Activated naive CD4-positive, alpha-beta T cell treated with anti-CD3 and anti-CD28 coated beads, Interleukin-2, amount 50 U/mL, for 24 hours (primary cell): ENCODE measurements around the gene PDIA6.

Experiments used
- H3K27ac Mint-ChIP-seq: one replicate; pipeline ENCODE4 v1.8.0; 2021; ENCODE audit warnings: mild to moderate bottlenecking, mixed read lengths
- H3K27me3 Mint-ChIP-seq: one replicate; pipeline ENCODE4 v1.8.0; 2021; ENCODE audit warnings: mixed read lengths
- H3K36me3 Mint-ChIP-seq: one replicate; pipeline ENCODE4 v1.8.0; 2021; ENCODE audit warnings: mixed read lengths
- H3K4me1 Mint-ChIP-seq: one replicate; pipeline ENCODE4 v1.8.0; 2021; ENCODE audit warnings: mixed read lengths
- H3K4me3 Mint-ChIP-seq: one replicate; pipeline ENCODE4 v1.8.0; 2021; ENCODE audit warnings: mild to moderate bottlenecking, mixed read lengths
- H3K9me3 Mint-ChIP-seq: one replicate; pipeline ENCODE4 v1.8.0; 2021; ENCODE audit warnings: mixed read lengths

The PDIA6 gene

DNA sequence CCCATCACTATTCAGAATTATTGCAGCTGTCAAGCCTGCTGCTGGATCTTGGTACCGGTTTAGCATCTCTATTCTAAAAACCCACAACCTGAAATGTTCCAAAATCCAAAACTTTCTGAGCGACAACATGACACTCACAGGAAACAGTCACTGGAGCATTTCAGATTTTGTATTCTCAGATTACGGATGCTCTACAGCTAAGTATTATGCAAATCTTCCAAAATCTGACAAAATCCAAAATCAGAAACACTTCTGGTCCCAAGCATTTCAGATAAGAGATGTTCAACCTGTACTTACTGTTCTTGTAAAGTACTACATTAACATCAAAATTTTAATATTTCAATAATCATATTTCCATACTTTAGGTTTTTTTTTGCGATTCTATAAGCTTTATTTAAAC lies 12.4 kb downstream of the PDIA6 start:
- Mint-ChIP-seq H3K36me3 (peaks cover 11% of the 10 kb centered on the region), H3K27me3 (no peaks in the 10 kb centered on the region), H3K9me3 (no peaks in the 10 kb centered on the region), H3K4me3 (no peak overlapping the region), H3K27ac (no peak overlapping the region), H3K4me1 (peaks cover 27% of the 10 kb centered on the region)

- no peaks in the 10 kb centered on the region for H3K27me3 Mint-ChIP-seq
- no peak overlapping the region for H3K27ac Mint-ChIP-seq
- no peak overlapping the region for H3K4me3 Mint-ChIP-seq
- peaks cover 11% of the 10 kb centered on the region for H3K36me3 Mint-ChIP-seq
- peaks cover 27% of the 10 kb centered on the region for H3K4me1 Mint-ChIP-seq
- H3K9me3 Mint-ChIP-seq, result no peaks in the 10 kb centered on the region
Observed at GRCh38 chr2:10798783-10799182, 13.8 kb downstream of the PDIA6 start.

DNA sequence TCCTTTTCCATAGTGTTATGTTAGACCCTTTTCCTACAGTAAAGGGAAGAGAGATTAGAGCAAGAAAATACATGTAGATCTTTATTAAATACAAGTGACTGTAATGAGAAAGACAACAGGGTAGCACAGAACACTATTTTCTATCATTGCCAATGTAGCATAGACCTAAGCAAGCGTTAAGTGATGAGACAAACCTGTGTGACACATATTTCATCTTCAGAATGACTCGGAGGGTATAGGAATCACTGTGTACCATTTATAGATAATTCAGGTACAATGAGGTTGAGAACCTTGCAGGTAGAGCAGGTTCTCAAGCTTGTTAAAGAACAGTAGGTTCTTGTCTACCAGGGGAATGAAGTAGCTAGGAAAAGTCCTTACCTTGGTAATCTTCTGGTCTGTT lies 15.9 kb downstream of the PDIA6 start:
- Mint-ChIP-seq H3K27me3 (no peaks in the 10 kb centered on the region), H3K36me3 (peaks cover 8% of the 10 kb centered on the region), H3K4me3 (no peak overlapping the region), H3K9me3 (no peaks in the 10 kb centered on the region), H3K27ac (no peak overlapping the region), H3K4me1 (peaks cover 15% of the 10 kb centered on the region)

- Mint-ChIP-seq H3K4me1 (peaks cover 24% of the 10 kb centered on the region), H3K27ac (no peak overlapping the region), H3K27me3 (no peaks in the 10 kb centered on the region), H3K9me3 (no peaks in the 10 kb centered on the region), H3K4me3 (no peak overlapping the region), H3K36me3 (peaks cover 12% of the 10 kb centered on the region)
Observed at GRCh38 chr2:10795508-10796046, 17.0 kb downstream of the PDIA6 start.

- peaks cover 28% of the 10 kb centered on the region for H3K4me1 Mint-ChIP-seq
- H3K4me3 Mint-ChIP-seq, result no peak overlapping the region
- no peaks in the 10 kb centered on the region for H3K9me3 Mint-ChIP-seq
- no peak overlapping the region for H3K27ac Mint-ChIP-seq
- peaks cover 12% of the 10 kb centered on the region for H3K36me3 Mint-ChIP-seq
- no peaks in the 10 kb centered on the region for H3K27me3 Mint-ChIP-seq
Observed at GRCh38 chr2:10794876-10795275, 17.7 kb downstream of the PDIA6 start.

DNA sequence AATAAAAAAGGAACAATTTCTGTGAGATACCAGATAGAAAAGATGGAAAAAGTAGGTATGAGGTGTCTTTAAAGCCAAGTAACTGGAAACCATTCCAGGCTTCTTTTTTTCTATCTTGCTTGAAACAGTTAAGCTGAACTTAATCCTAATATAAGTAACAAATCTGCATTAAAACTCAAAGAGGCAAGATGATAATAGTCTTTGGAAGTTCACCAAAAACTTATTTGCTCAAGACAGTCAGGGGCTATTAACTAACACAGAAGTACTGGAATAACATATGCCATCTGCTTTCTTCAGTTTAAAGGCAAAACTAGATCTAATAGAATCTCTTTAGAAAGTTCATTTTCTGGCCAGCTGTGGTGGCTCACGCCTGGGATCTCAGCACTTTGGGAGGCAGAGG lies 18.8 kb downstream of the PDIA6 start:
- Mint-ChIP-seq H3K36me3 (peaks cover 11% of the 10 kb centered on the region), H3K4me1 (peaks cover 22% of the 10 kb centered on the region), H3K27me3 (no peaks in the 10 kb centered on the region), H3K4me3 (no peak overlapping the region), H3K9me3 (no peaks in the 10 kb centered on the region), H3K27ac (no peak overlapping the region)

- Mint-ChIP-seq H3K27me3 (no peaks in the 10 kb centered on the region), H3K4me3 (no peak overlapping the region), H3K4me1 (peaks cover 17% of the 10 kb centered on the region), H3K27ac (peak overlapping the region; percentile 59), H3K9me3 (no peaks in the 10 kb centered on the region), H3K36me3 (peaks cover 14% of the 10 kb centered on the region)
Observed at GRCh38 chr2:10792660-10793400, 19.8 kb downstream of the PDIA6 start.

DNA sequence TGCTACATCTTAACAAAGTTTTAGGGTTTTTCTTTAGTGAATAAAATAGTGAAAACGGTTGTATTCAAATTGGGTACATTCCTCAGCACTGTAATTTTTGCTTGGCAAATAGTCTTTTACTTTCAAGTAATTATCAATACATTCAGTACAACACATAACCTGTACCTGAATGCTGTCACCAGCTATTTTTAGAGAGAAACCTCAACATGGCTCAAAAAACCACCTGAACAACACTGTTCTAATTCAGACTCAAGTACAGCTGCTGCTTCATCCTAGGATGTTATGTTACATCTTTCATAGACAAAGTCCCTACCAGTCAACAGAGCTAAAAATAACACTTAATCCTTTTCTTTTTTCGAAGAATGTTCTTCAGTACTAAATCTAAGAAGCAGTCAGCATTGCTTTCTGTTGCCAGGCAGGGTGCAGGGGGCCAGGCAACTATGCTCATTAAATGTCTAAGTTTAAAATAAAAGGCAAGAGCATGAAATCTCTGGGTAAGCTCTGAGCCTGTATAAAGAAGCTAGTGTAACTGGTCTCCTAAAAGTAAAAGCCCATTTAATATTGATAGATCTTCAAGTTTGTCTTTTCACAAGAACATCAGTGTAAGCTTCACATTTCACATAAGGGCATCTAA lies 20.5 kb downstream of the PDIA6 start:
- Mint-ChIP-seq H3K27me3 (no peaks in the 10 kb centered on the region), H3K9me3 (no peaks in the 10 kb centered on the region), H3K4me1 (peaks cover 17% of the 10 kb centered on the region), H3K36me3 (peaks cover 15% of the 10 kb centered on the region), H3K4me3 (no peak overlapping the region), H3K27ac (no peak overlapping the region)

GRCh38 chr2:10790228-10790973 lies 22.2 kb downstream of the PDIA6 start:
- no peaks in the 10 kb centered on the region for H3K9me3 Mint-ChIP-seq
- peak overlapping the region; percentile 13 for H3K4me3 Mint-ChIP-seq
- peaks cover 13% of the 10 kb centered on the region for H3K4me1 Mint-ChIP-seq
- peak overlapping the region; percentile 27 for H3K27ac Mint-ChIP-seq
- H3K27me3 Mint-ChIP-seq, result no peaks in the 10 kb centered on the region
- H3K36me3 Mint-ChIP-seq, result peaks cover 14% of the 10 kb centered on the region

- Mint-ChIP-seq H3K4me1 (peaks cover 13% of the 10 kb centered on the region), H3K27me3 (no peaks in the 10 kb centered on the region), H3K27ac (no peak overlapping the region), H3K36me3 (peaks cover 14% of the 10 kb centered on the region), H3K9me3 (no peaks in the 10 kb centered on the region), H3K4me3 (no peak overlapping the region)
Observed at GRCh38 chr2:10788855-10789254, 23.7 kb downstream of the PDIA6 start.

GRCh38 chr2:10787176-10787968 lies 25.2 kb downstream of the PDIA6 start:
- peaks cover 14% of the 10 kb centered on the region for H3K36me3 Mint-ChIP-seq
- H3K4me1 Mint-ChIP-seq, result peaks cover 13% of the 10 kb centered on the region
- no peaks in the 10 kb centered on the region for H3K9me3 Mint-ChIP-seq
- no peak overlapping the region for H3K4me3 Mint-ChIP-seq
- no peaks in the 10 kb centered on the region for H3K27me3 Mint-ChIP-seq
- no peak overlapping the region for H3K27ac Mint-ChIP-seq

GRCh38 chr2:10786240-10786982 lies 26.2 kb downstream of the PDIA6 start:
- Mint-ChIP-seq H3K36me3 (peaks cover 12% of the 10 kb centered on the region), H3K4me1 (peaks cover 10% of the 10 kb centered on the region), H3K27me3 (no peaks in the 10 kb centered on the region), H3K4me3 (no peak overlapping the region), H3K9me3 (no peaks in the 10 kb centered on the region), H3K27ac (no peak overlapping the region)

DNA sequence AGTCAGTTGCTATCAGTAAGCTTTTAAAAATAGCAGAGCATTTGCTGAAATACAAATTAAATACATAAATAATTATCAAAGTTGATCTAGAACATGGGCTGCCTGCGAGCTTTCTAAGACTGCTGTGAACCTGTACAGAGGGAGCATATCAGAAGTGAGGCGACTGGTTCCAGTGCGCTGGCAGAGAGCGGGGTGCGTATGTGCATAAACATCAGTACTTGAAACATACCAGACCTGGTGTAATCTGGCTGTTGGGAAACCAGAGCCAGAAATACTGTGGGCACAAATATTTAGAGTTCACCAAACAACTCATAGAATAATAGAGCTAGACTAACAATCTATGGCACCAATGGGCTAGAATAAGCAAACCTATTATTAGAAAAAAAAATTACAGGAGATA lies 27.3 kb downstream of the PDIA6 start:
- peaks cover 11% of the 10 kb centered on the region for H3K36me3 Mint-ChIP-seq
- H3K27ac Mint-ChIP-seq, result peak overlapping the region; percentile 41
- H3K4me1 Mint-ChIP-seq, result peaks cover under 1% of the 10 kb centered on the region

GRCh38 chr2:10784719-10785118 lies 27.9 kb downstream of the PDIA6 start:
- Mint-ChIP-seq H3K36me3 (peaks cover 14% of the 10 kb centered on the region), H3K4me3 (no peak overlapping the region), H3K27ac (no peak overlapping the region)

More for the DNA sequence above, 27.3 kb downstream of the PDIA6 start:
- Mint-ChIP-seq H3K27me3 (no peaks in the 10 kb centered on the region), H3K9me3 (no peaks in the 10 kb centered on the region), H3K4me3 (no peak overlapping the region)

DNA sequence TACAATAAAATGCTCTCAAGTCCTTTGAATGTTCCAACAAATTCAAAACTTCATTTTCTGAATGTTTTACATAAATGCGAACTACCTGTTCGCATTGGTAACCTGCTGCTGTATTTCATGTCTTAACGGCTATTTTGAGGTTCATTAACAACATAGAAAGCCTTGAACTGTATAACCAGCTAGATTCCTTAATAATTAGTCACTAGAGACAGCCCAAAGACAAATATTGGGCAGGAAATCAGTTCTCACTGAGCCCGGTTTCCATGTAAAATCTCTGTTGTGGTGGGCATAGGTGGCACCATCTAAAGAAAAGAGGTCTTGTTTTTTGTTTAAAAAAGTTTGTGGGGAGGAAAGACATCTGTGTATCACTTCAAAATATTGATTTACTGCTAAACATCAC lies 29.2 kb downstream of the PDIA6 start:
- Mint-ChIP-seq H3K4me3 (no peak overlapping the region), H3K9me3 (no peaks in the 10 kb centered on the region), H3K4me1 (no peaks in the 10 kb centered on the region), H3K27me3 (no peaks in the 10 kb centered on the region), H3K27ac (no peak overlapping the region), H3K36me3 (peaks cover 14% of the 10 kb centered on the region)

More at GRCh38 chr2:10784719-10785118, 27.9 kb downstream of the PDIA6 start:
- Mint-ChIP-seq H3K4me1 (no peaks in the 10 kb centered on the region), H3K9me3 (no peaks in the 10 kb centered on the region), H3K27me3 (no peaks in the 10 kb centered on the region)
